ENCODE results near the gene E4F1. TPM values are rescaled to one million over a fixed set of nuclear protein-coding genes. Genes with fewer than 3 reads are reported as not detected.

The E4F1 gene
- total and polyA plus RNA-seq, 9 of the 15 experiments (the other 6 are each of a cell fraction or from before 2014, with no cell fraction given), result 0.48 to 94.9 (median 20.4) TPM

DNA sequence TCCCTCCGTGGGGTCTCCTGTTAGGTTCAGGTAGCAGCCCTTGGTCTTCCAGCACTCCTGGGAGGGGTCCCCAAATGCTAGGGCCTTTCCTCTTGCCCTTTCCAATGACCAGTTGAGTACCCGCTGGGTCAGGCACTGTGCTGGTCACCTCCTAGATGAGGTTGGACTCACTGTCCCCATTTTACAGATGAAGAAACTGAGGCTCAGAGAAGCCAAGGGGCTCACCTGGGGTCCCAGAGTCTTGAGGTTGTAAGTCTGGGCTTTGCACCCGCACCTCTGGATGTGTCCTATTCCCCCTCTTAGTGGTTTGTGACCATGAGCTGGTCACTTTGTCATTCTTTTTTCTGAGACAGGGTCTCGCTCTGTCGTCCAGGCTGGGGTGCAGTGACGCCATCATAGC lies 25.6 kb upstream of the E4F1 start (continued):
- TF ChIP-seq, protein P1, sequence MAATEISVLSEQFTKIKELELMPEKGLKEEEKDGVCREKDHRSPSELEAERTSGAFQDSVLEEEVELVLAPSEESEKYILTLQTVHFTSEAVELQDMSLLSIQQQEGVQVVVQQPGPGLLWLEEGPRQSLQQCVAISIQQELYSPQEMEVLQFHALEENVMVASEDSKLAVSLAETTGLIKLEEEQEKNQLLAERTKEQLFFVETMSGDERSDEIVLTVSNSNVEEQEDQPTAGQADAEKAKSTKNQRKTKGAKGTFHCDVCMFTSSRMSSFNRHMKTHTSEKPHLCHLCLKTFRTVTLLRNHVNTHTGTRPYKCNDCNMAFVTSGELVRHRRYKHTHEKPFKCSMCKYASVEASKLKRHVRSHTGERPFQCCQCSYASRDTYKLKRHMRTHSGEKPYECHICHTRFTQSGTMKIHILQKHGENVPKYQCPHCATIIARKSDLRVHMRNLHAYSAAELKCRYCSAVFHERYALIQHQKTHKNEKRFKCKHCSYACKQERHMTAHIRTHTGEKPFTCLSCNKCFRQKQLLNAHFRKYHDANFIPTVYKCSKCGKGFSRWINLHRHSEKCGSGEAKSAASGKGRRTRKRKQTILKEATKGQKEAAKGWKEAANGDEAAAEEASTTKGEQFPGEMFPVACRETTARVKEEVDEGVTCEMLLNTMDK (IDR thresholded peaks at IDR 0.05; ENCODE audit: borderline replicate concordance, insufficient read depth, low read depth, low read length, poor library complexity, severe bottlenecking), result no peak
- TF ChIP-seq MCM7 (IDR thresholded peaks at IDR 0.05), result no peak
- TF ChIP-seq, protein P2, sequence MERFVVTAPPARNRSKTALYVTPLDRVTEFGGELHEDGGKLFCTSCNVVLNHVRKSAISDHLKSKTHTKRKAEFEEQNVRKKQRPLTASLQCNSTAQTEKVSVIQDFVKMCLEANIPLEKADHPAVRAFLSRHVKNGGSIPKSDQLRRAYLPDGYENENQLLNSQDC (CRISPR knock-in tag; IDR thresholded peaks at IDR 0.05), result no peak
- no peak for TF ChIP-seq TGIF2 (CRISPR knock-in tag; IDR thresholded peaks at IDR 0.05)
- TF ChIP-seq SMAD1 (IDR thresholded peaks at IDR 0.05; ENCODE audit: low read depth, low read length, partially characterized antibody), result no peak
- TF ChIP-seq MCM5 (IDR thresholded peaks at IDR 0.05; ENCODE audit: low read depth), result no peak

DNA sequence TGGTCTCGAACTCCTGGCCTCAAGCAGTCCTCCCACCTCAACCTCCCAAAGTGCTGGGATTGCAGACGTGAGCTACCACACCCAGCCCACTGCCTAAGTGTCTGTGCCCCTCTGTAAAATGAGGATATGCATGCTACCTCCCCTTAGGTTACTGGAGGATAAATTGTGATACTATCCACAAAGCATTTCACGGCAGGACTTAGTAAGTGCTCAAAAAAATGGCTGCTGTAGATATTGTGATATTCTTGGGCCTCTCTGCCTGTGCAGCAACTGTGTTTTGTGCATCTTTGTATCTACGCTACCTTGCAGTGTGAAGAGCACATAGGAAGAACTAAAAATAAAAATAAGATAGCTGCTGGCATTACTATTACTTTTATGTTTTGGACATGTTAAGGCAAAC lies 25.1 kb upstream of the E4F1 start:
- Histone ChIP-seq H3K36me3 (ENCODE audit: control insufficient read depth, insufficient read depth, low read length) (no peaks in the 10 kb centered on the region), H3K4me3 (no peak overlapping the region), H3K79me2 (ENCODE audit: control insufficient read depth, insufficient read depth, low read length) (no peaks in the 10 kb centered on the region), H3K9ac (ENCODE audit: insufficient read depth in 1 of 2, low read depth in 2 of 2, low read length in 2 of 2) (no peak overlapping the region), H3K4me1 (replicated peaks in 1 of 2; ENCODE audit: control insufficient read depth in 2 of 2, insufficient read depth in 2 of 2, low read length in 2 of 2) (peaks cover 3 to 51% of the 10 kb centered on the region in 2 experiments; a peak in 4 of 5 replicates), H3K9me3 (replicated peaks; ENCODE audit: control insufficient read depth, insufficient read depth, low read depth, low read length) (no peaks in the 10 kb centered on the region), H3K4me2 (ENCODE audit: insufficient read depth, low read length) (no peak overlapping the region), H2AFZ (ENCODE audit: low read depth, low read length) (no peak overlapping the region), H3K27me3 (ENCODE audit: control insufficient read depth in 2 of 2, insufficient read depth in 2 of 2, low read length in 2 of 2) (peaks cover 0 to 5% of the 10 kb centered on the region in 2 experiments; a peak in 2 of 5 replicates), H4K20me1 (replicated peaks; ENCODE audit: control insufficient read depth, insufficient read depth, low read length) (0 out of 2 replicates have a peak, but pooled peaks cover 3% of the 10 kb centered on the region), H3K9me1 (ENCODE audit: control insufficient read depth, insufficient read depth, low read length) (no peaks in the 10 kb centered on the region), H3K27ac (ENCODE audit: extremely low read depth, low read depth, low read length) (no peak overlapping the region)
- in situ Hi-C loops (cut with MboI), result no loop called here
- ChIA-PET POLR2A (interaction anchor here (0.7 kb wide), 1 partner anchor 53 kb away, joined by 4 read pairs; the partner anchor contains the start of gene ECI1), CTCF (ENCODE audit: low intra/inter-chr PET ratio) (no interaction called here)
- TF ChIP-seq C11orf30 (IDR thresholded peaks at IDR 0.05; ENCODE audit: low read depth) (no peak), PRPF4 (IDR thresholded peaks at IDR 0.05; ENCODE audit: insufficient read depth, low read depth, low read length, poor library complexity, severe bottlenecking) (no peak), DNMT1 (IDR thresholded peaks at IDR 0.05) (no peak), RBM17 (IDR thresholded peaks at IDR 0.05; ENCODE audit: borderline replicate concordance, low read depth, low read length) (no peak)
- no peak for DNase-seq (ENCODE audit: extremely low read depth in 1 of 4, low spot score in 3 of 4)
- no peak for FAIRE-seq
- no peak for ATAC-seq
- BruUV-seq (replicated peaks), result no TSS peak
- intact Hi-C loops (cut with micrococcal nuclease), result loop anchor here (5.0 kb wide), 2 partner anchors 54 to 299 kb away; partner anchors contain the start of gene ECI1
- 34% methylated on average over 4 of the region's 4 CpGs for WGBS (ENCODE audit: insufficient coverage, low coverage, missing lambda C conversion rate)

Measured in K562 (cell line).